H1 (cell line): ENCODE measurements around the gene ITGB4. TPM values are rescaled to one million over a fixed set of nuclear protein-coding genes. Genes with fewer than 3 reads are reported as not detected.

ENCODE experiments used
- ASH2L ChIP-seq: fragments of 200-600, 300-600 bp; sonication (generic); IDR thresholded peaks from one replicate; pipeline ENCODE4 v1.7.1; 2017; ENCODE audit warnings: low read length
- CBX5 ChIP-seq: fragments of 300-800, 300-1000 bp; sonication (generic); IDR thresholded peaks from 2 replicates; pipeline ENCODE4 v1.7.1; 2016; ENCODE audit warnings: antibody characterized with exemption, low read length, low read depth
- CHD7 ChIP-seq: fragments of 300-600 bp; sonication (generic); IDR thresholded peaks from 2 replicates; pipeline ENCODE4 v1.7.1; 2012; ENCODE audit warnings: low read length, moderate library complexity, mild to moderate bottlenecking, inconsistent platforms; ENCODE audit not compliant: insufficient replicate concordance
- E2F6 ChIP-seq: IDR thresholded peaks from 2 replicates; pipeline ENCODE4 v1.6.1; 2012; ENCODE audit warnings: inconsistent platforms
- SIRT6 ChIP-seq: IDR thresholded peaks from one replicate; pipeline ENCODE4 v1.7.1; 2012; ENCODE audit warnings: low read length, inconsistent platforms
- SRF ChIP-seq: IDR thresholded peaks from 2 replicates; pipeline ENCODE4 v1.6.1; 2011; ENCODE audit warnings: mild to moderate bottlenecking, low read depth, low read length, moderate library complexity
- TAF7 ChIP-seq: optimal IDR thresholded peaks from 2 replicates; pipeline ENCODE3; 2011; ENCODE audit warnings: low read depth, mild to moderate bottlenecking, inconsistent platforms, low read length, moderate library complexity, borderline replicate concordance
- TCF12 ChIP-seq: IDR thresholded peaks from 2 replicates; pipeline ENCODE4 v1.6.1; 2011; ENCODE audit warnings: low read depth, mild to moderate bottlenecking, low read length
- polyA plus RNA-seq, 7 experiments: library from polyadenylated mRNA; depleted of rRNA in 3 of 7; stranded (reverse) in 5 of 7; unstranded in 2 of 7; fragments of >200 nt in 5 of 7; fragments of 200-250 nt in 2 of 7; gene quantifications; 1 replicate in 5 of 7; 2 replicates in 1 of 7; 4 replicates in 1 of 7; pipeline versions ENCODE4 v1.2.1 to v1.2.3, GENCODE V29; 2011 to 2013; ENCODE audit warnings: missing spikeins in 2 of 7, mixed read lengths in 2 of 7
- total RNA-seq: library from RNA; stranded (reverse); fragmentation: NEBNext Ultra II Directional; extraction: Animal tissue kit (Norgen Biotek cat#: 25700); gene quantifications from 2 replicates; pipeline ENCODE4 v1.2.1, GENCODE V29; 2021

The ITGB4 gene
- total and polyA plus RNA-seq, 2 of the 8 experiments (the other 6 are each of a cell fraction or from before 2014, with no cell fraction given): 5.2 to 5.6 TPM

GRCh38 chr17:75712446-75712845 lies 8.8 kb upstream of the ITGB4 start (continued):
- TF ChIP-seq CHD7 (no peak), CBX5 (no peak), E2F6 (no peak), TCF12 (no peak), SRF (no peak), SIRT6 (no peak), TAF7 (no peak), ASH2L (no peak)
